GM19193 (cell line): ENCODE data around the gene LY86.

Experiments
- POLR2A ChIP-seq: IDR thresholded peaks from 4 replicates; pipeline ENCODE4 v1.6.1; 2011; ENCODE audit not compliant: insufficient read depth, insufficient read length; ENCODE audit errors: extremely low read depth

The LY86 gene

GRCh38 chr6:6586671-6587526 is 1.6 kb upstream of the LY86 start:
- peak; percentile 82 for TF ChIP-seq POLR2A

DNA sequence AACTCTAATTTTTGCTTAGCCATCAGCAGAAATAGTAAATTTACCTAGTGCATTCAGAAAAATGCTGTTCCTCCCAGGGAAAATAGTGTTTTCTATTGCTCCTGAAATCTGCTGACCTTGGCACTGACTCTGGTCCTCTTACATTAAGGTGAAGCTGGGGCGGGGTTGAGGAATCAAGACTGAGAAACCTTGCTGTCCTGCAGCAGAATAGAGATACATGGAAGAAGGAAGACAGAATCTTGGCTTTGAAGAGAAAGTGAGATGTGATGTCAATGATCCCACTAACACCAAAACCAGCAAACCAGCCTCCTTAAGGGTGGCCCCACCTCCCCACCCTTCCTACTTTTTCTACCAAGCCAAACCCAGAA is 840 bp upstream of the LY86 start:
- TF ChIP-seq POLR2A: no peak

- TF ChIP-seq POLR2A: no peak
Measured at GRCh38 chr6:6588924-6589709, 597 bp downstream of the LY86 start.

GRCh38 chr6:6590530-6590929 is 2.0 kb downstream of the LY86 start:
- no peak for TF ChIP-seq POLR2A

- no peak for TF ChIP-seq POLR2A
Measured at GRCh38 chr6:6591778-6592465, 3.4 kb downstream of the LY86 start.

DNA sequence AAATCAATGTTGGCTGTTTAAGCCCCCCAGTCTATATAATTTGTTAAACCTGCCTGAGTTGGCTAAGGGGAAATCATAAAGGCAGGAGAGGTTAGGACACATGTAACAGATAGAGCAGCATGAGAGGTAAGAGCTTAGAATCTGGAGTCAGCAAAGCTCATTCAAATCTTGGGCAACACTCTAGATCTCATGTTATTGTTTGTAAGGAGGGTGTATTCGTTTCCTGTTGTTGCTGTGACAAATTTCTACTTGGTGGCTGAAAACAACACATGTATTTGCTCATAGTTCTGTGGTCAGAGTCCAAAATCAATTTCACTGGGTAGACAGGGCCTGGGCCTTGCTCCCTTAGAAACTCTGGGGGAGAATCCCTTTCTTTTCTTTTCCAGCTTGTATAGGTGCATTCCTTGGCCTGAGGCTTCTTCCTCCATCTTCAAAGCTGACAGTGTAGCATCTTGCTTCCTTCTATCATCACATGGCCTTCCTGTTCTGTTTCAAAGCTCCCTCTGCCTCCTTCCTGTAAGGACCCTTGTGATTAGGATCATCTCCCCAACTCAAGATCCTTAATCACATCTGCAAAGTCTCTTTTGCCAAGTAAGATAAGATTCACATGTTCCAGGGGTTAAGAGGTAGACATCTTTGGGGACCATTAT is 4.4 kb downstream of the LY86 start:
- TF ChIP-seq POLR2A: no peak

GRCh38 chr6:6593867-6594468 is 5.4 kb downstream of the LY86 start:
- TF ChIP-seq POLR2A: no peak

DNA sequence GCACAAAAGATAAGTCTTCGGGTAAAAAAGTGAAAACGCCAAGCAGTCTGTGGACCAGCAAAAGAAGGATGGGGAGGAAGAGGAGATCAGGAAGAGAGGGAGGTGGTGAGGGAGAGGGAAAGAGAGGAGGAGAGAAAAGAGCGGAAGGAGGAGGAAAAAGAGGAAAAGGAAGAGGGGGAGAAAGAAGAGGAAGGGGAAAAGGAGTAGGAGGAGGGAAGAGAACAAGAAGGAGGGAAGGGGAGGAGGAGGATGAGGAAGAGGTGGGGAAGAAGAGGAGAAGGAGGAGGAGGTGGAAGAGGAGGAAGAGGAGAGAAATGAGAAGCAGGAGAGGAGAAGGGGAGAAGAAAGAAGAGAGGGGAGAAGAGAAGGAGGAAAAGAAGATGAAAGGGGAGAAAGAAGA is 6.5 kb downstream of the LY86 start:
- TF ChIP-seq POLR2A: no peak

- no peak for TF ChIP-seq POLR2A
Measured at GRCh38 chr6:6595952-6596351, 7.4 kb downstream of the LY86 start.

DNA sequence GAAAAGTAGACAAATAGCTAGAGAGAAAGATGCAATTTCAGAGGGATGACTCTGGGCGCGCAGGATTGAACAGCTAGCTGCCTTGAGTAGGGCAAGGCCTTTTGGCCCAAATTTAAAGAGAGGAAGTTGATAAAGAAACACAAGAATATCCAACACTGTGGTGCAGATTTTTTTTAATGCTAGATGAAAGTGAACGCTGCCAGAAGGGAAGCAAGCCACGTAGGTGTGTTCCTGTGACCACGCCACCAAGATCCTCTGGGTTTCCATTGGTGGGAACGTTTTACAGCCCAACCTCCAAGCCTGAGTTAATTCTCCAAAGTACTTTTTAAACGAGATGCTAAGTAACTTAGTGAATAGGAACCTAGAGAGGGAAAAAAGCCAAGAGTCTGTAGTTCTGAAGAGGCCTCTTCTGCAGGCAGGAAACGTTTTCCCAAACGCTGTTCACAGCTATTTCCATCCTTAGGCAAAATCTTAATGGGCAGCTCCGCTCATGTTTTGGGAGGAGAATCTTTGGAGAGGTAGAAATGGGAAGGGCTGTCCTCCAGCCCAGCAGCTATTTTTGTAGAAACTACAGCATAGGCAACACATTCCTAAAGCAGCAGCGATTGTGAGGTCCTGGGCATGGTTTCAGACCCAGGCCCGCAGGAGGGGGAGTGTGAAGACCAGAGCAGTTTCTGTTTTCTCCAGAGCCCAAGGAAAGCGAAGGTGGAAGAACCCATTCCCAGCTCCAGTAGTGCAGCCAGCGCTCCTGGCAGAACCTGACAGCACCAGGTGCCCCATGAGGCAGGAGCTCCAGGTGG is 8.2 kb downstream of the LY86 start:
- TF ChIP-seq POLR2A: no peak

DNA sequence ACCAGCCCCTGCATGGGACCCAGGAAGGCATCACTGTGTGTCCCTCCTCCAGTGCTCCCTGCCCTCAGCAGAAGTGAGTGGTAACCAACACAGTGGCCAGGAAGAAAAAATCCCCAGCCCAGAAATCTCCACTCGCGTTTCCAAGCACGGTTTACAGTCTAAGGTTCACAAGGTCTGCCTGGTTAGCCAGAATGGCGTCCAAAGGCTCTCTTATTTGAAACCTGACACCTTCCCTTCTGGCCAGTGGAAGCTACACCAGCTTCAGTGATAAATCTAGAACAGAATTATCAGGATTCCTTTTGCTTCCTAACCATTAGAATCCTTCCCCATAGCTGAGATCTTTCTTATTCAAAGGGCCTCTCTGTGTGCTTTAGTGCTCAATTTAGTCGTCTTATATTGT is 9.2 kb downstream of the LY86 start:
- no peak for TF ChIP-seq POLR2A

GRCh38 chr6:6599468-6599873 is 11.0 kb downstream of the LY86 start:
- no peak for TF ChIP-seq POLR2A

- no peak for TF ChIP-seq POLR2A
Measured at GRCh38 chr6:6600875-6601274, 12.4 kb downstream of the LY86 start.

GRCh38 chr6:6602262-6602661 is 13.7 kb downstream of the LY86 start:
- TF ChIP-seq POLR2A: no peak
